ENCODE results near the gene CTNNA3. TPM values are rescaled to one million over a fixed set of nuclear protein-coding genes. Genes with fewer than 3 reads are reported as not detected.

The CTNNA3 gene
- total RNA-seq, 2 donors from 2014 or later, result under 0.01 to 0.33 TPM

Small RNAs within 50 kb of the gene (microRNA-seq; reads per million reads assigned to microRNA genes)
- gene MIR7151 (ENCODE audit: borderline number of aligned reads in 2 of 2, borderline replicate concordance in 2 of 2), result 0 reads per million in 2 donors

Small RNAs within 50 kb of the gene (small RNA-seq; reads per million reads assigned to genes)
- not detected for gene AL607023.1
- gene MIR7151, result not detected

Other genes starting within 250 kb of the CTNNA3 start
- 10 to 100 TPM in 1 of 2 donors, 1 to 10 TPM in 1; 8.2 to 26.2 TPM for gene DNAJC12, start 142.0 kb upstream of the CTNNA3 start, total RNA-seq
- gene SIRT1, start 188.5 kb upstream of the CTNNA3 start, total RNA-seq, result 10 to 100 TPM; 13.5 to 15.8 TPM